HEK293T (cell line): ENCODE data around the gene DLL1.

Source experiments
- CTCF ChIA-PET: fragments of 350-600 bp; formaldehyde crosslinking; extraction: SDS; loops from one replicate; lab custom pipeline; 2021; ENCODE audit warnings: antibody characterized with exemption, inconsistent platforms; lab: Yijun Ruan, JAX
- POLR2A ChIA-PET: fragments of 350-600 bp; formaldehyde crosslinking; extraction: SDS; loops from one replicate; lab custom pipeline; 2020; ENCODE audit warnings: antibody characterized with exemption, inconsistent platforms; lab: Yijun Ruan, JAX
- DNase-seq: peaks from one replicate; pipeline ENCODE4 v3.0.0; 2012; ENCODE audit warnings: mixed read lengths; ENCODE audit errors: extremely low spot score
- ARNT ChIP-seq: fragments of 450-650 bp; IDR thresholded peaks from 2 replicates; pipeline ENCODE4 v1.6.1; 2017; ENCODE audit warnings: mild to moderate bottlenecking
- BHLHE40 ChIP-seq: fragments of 450-650 bp; IDR thresholded peaks from 2 replicates; pipeline ENCODE4 v1.6.1; 2016; ENCODE audit warnings: mild to moderate bottlenecking, moderate library complexity, borderline replicate concordance
- CTBP1 ChIP-seq: fragments of 450-650 bp; IDR thresholded peaks from 2 replicates; pipeline ENCODE4 v1.6.1; 2016; ENCODE audit warnings: borderline replicate concordance
- ELF4 ChIP-seq: fragments of 450-650 bp; IDR thresholded peaks from 2 replicates; pipeline ENCODE4 v1.6.1; 2017; ENCODE audit warnings: antibody characterized with exemption
- FOXA1 ChIP-seq: fragments of 450-650 bp; IDR thresholded peaks from 2 replicates; pipeline ENCODE4 v1.6.1; 2016; ENCODE audit warnings: mild to moderate bottlenecking
- FOXK2 ChIP-seq: fragments of 450-650 bp; IDR thresholded peaks from 2 replicates; pipeline ENCODE4 v1.6.1; 2016; ENCODE audit warnings: mild to moderate bottlenecking
- FOXM1 ChIP-seq: fragments of 450-650 bp; IDR thresholded peaks from 2 replicates; pipeline ENCODE4 v1.6.1; 2017; ENCODE audit warnings: mild to moderate bottlenecking, borderline replicate concordance
- HDGF ChIP-seq: fragments of 450-650 bp; IDR thresholded peaks from 2 replicates; pipeline ENCODE4 v1.6.1; 2017; ENCODE audit warnings: antibody characterized with exemption, borderline replicate concordance
- L3MBTL2 ChIP-seq: fragments of 450-650 bp; conservative IDR thresholded peaks from 2 replicates; pipeline ENCODE4 v1.6.1; 2016; ENCODE audit warnings: mild to moderate bottlenecking
- LEF1 ChIP-seq: fragments of 450-650 bp; IDR thresholded peaks from 2 replicates; pipeline ENCODE4 v1.6.1; 2017; ENCODE audit warnings: mild to moderate bottlenecking, borderline replicate concordance
- NFRKB ChIP-seq: fragments of 450-650 bp; IDR thresholded peaks from 2 replicates; pipeline ENCODE4 v1.6.1; 2016; ENCODE audit warnings: mild to moderate bottlenecking, moderate library complexity
- PKNOX1 ChIP-seq: fragments of 450-650 bp; IDR thresholded peaks from 2 replicates; pipeline ENCODE4 v1.6.1; 2016
- SP1 ChIP-seq: fragments of 450-650 bp; IDR thresholded peaks from 2 replicates; pipeline ENCODE4 v1.6.1; 2017
- SUZ12 ChIP-seq: fragments of 450-650 bp; IDR thresholded peaks from 2 replicates; pipeline ENCODE4 v1.6.1; 2016; ENCODE audit warnings: mild to moderate bottlenecking
- TARDBP ChIP-seq: fragments of 450-650 bp; IDR thresholded peaks from 2 replicates; pipeline ENCODE4 v1.6.1; 2016
- ZNF384 ChIP-seq: fragments of 450-650 bp; IDR thresholded peaks from 2 replicates; pipeline ENCODE4 v1.6.1; 2016

Gene DLL1

GRCh38 chr6:170250981-170251775 is 39.7 kb downstream of the DLL1 start:
- DNase-seq: no peak
- CTCF ChIA-PET: interaction anchor here (1.4 kb wide), 1 partner anchor 9 kb away, joined by 3 read pairs; no protein-coding TSS in a partner anchor
- TF ChIP-seq FOXM1 (no peak), FOXA1 (no peak), ARNT (no peak), FOXK2 (no peak), NFRKB (no peak), PKNOX1 (no peak), LEF1 (no peak)
- POLR2A ChIA-PET: no interaction called here

GRCh38 chr6:170250455-170250854 is 40.4 kb downstream of the DLL1 start:
- CTCF ChIA-PET: no interaction called here

GRCh38 chr6:170249817-170250216 is 41.1 kb downstream of the DLL1 start:
- ChIA-PET POLR2A (no interaction called here), CTCF (no interaction called here)
- TF ChIP-seq CTBP1 (no peak), NFRKB (no peak), FOXK2 (no peak), FOXA1 (no peak), FOXM1 (no peak), HDGF (no peak), PKNOX1 (no peak), BHLHE40 (no peak), ZNF384 (no peak)
- no peak for DNase-seq

More at GRCh38 chr6:170250455-170250854, 40.4 kb downstream of the DLL1 start:
- TF ChIP-seq HDGF (no peak), FOXK2 (no peak), BHLHE40 (no peak), LEF1 (no peak), FOXM1 (no peak), NFRKB (no peak), ELF4 (no peak), TARDBP (no peak), CTBP1 (no peak), SUZ12 (no peak), FOXA1 (no peak), ZNF384 (no peak), PKNOX1 (no peak), ARNT (no peak), SP1 (no peak)
- POLR2A ChIA-PET: no interaction called here
- no peak for DNase-seq

- ChIA-PET CTCF (no interaction called here), POLR2A (no interaction called here)
- no peak for DNase-seq
- no peak for TF ChIP-seq HDGF
- no peak for TF ChIP-seq ELF4
- TF ChIP-seq ARNT: no peak
- TF ChIP-seq BHLHE40: no peak
- no peak for TF ChIP-seq FOXA1
- no peak for TF ChIP-seq PKNOX1
- TF ChIP-seq LEF1: no peak
- TF ChIP-seq FOXM1: no peak
- no peak for TF ChIP-seq L3MBTL2
- no peak for TF ChIP-seq TARDBP
- TF ChIP-seq SP1: no peak
- TF ChIP-seq ZNF384: no peak
- TF ChIP-seq FOXK2: no peak
- no peak for TF ChIP-seq SUZ12
- TF ChIP-seq CTBP1: no peak
- TF ChIP-seq NFRKB: no peak
These were observed 41.8 kb downstream of the DLL1 start for GRCh38 chr6:170248861-170249600.

GRCh38 chr6:170248111-170248805 is 42.6 kb downstream of the DLL1 start:
- POLR2A ChIA-PET: no interaction called here

More at GRCh38 chr6:170248111-170248805, 42.6 kb downstream of the DLL1 start:
- CTCF ChIA-PET: no interaction called here
- no peak for DNase-seq
- TF ChIP-seq L3MBTL2: no peak
- no peak for TF ChIP-seq ZNF384
- TF ChIP-seq CTBP1: no peak
- no peak for TF ChIP-seq TARDBP
- no peak for TF ChIP-seq LEF1
- TF ChIP-seq FOXK2: no peak
- no peak for TF ChIP-seq FOXM1
